ENCODE data around the gene BCAS2.

The BCAS2 gene

DNA sequence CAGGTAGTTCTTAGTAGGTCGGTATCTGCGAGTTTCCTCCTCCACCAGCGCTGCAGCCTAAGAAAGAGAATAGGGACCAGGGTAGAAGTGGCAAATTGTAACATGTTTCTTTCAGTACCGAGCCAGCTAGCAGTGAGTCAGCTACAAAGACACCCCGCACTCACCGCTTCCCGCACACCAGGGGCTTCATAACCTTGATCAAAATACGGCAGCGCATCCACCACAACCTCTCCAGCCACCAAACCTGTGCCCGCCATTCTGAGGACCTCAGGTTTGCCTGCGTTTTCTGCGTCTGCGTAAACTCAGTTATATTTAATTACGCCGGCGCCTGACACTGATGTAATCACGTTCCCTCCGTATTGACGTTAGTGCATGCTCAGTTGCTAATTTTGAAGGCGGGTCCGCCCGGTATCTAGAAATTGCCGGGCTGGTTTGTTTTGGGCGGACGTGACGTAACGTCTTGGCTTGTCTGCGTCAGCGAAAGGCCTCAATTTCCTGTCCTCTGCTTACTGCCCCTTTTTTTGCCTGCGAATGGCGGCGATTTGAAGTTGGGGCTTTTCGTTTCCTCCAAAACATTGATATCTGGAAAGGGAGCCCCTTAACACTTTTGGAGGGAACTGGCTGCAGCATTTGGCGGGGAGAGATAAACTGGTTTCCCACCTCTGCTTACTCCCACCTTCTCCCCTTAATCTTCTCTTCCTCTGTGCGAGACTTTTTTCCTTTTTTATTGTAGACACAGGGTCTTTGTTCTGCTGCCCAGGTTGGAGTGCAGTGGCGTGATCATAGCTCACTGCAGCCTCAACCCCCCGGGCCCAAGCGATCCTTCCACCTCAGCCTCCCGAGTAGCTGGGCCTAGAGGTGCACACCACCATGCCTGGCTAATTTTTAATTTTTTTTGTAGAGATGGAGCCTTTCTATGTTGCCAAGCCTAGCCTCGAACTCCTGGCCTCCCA is at the start of gene BCAS2:
BCAS2 (minus strand) TSS at position 281 of the 953 bp plus-strand sequence; CDS start at position 257, 24 bp downstream.
- H3K4me1 Mint-ChIP-seq: peaks cover 8% of the 10 kb centered on the region
- peak within 1 kb of the TSS; percentile 99 for H3K27ac Mint-ChIP-seq
- ATAC-seq (ENCODE audit: low read depth): peak; percentile 94
- H3K4me3 Mint-ChIP-seq: peak within 1 kb of the TSS; percentile 100
- H3K36me3 Mint-ChIP-seq: peaks cover 14% of the 10 kb centered on the region
- peak; percentile 83 to 92 for DNase-seq (ENCODE audit: low spot score in 2 of 2)
- H3K9me3 Mint-ChIP-seq: peaks cover 2% of the 10 kb centered on the region
- H3K27me3 Mint-ChIP-seq: peaks cover 2% of the 10 kb centered on the region

DNA sequence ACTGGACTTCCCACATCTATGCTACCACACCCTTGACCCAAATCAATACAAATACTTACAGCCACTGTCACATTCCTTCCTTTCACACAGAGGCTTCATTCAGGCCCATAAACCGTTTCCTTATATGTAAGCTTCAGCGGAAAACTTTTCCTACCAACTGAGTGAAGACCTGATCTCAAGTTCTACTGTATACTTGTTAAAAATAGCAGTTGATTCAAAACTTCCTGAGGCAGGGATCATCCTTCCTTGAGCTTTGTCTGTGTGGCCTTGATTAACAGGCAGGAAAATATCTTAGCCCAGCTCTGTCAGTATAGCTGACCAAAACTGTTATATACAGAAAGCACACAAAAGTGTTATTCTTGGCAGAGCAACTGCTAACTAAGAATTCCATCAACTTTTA is 45.7 kb upstream of the BCAS2 start:
- Mint-ChIP-seq H3K4me1 (no peaks in the 10 kb centered on the region), H3K4me3 (no peak overlapping the region), H3K27ac (no peak overlapping the region), H3K9me3 (peaks cover 3% of the 10 kb centered on the region), H3K36me3 (peaks cover 3% of the 10 kb centered on the region), H3K27me3 (peaks cover 6% of the 10 kb centered on the region)
- ATAC-seq (ENCODE audit: low read depth) (no peak), DNase-seq (ENCODE audit: low spot score in 2 of 2) (no peak)

GRCh38 chr1:114623364-114623763 is 41.9 kb upstream of the BCAS2 start:
- no peaks in the 10 kb centered on the region for H3K9me3 Mint-ChIP-seq
- no peak overlapping the region for H3K27ac Mint-ChIP-seq
- H3K27me3 Mint-ChIP-seq: peaks cover 3% of the 10 kb centered on the region
- ATAC-seq (ENCODE audit: low read depth) (no peak), DNase-seq (ENCODE audit: low spot score in 2 of 2) (no peak)
- H3K36me3 Mint-ChIP-seq: no peaks in the 10 kb centered on the region
- no peaks in the 10 kb centered on the region for H3K4me1 Mint-ChIP-seq
- H3K4me3 Mint-ChIP-seq: no peak overlapping the region

DNA sequence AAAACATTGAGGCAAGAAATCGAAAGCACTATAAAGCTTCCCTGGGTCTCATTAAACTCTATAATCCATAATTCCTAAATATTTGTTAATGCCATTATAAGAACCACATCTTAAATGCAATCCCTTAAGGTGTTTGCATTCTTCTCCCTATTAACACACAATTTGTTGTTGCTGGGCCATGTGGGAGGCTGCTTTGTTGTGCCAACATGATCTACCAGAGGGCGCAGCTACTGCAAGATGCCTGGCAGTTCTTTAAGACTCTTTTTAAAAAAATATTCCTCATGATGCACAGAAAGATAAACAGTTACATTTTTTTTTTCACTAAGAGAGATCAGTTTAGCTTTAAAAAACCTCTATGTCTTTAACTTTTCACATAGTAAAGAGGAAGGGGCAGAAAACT is 39.0 kb upstream of the BCAS2 start:
- no peak for DNase-seq (ENCODE audit: low spot score in 2 of 2)
- H3K4me3 Mint-ChIP-seq: no peak overlapping the region
- H3K9me3 Mint-ChIP-seq: no peaks in the 10 kb centered on the region
- no peaks in the 10 kb centered on the region for H3K4me1 Mint-ChIP-seq
- H3K27ac Mint-ChIP-seq: no peak overlapping the region
- no peak for ATAC-seq (ENCODE audit: low read depth)
- no peaks in the 10 kb centered on the region for H3K36me3 Mint-ChIP-seq
- H3K27me3 Mint-ChIP-seq: peaks cover 3% of the 10 kb centered on the region

GRCh38 chr1:114618606-114619005 is 37.2 kb upstream of the BCAS2 start:
- Mint-ChIP-seq H3K36me3 (no peaks in the 10 kb centered on the region), H3K27ac (no peak overlapping the region), H3K9me3 (no peaks in the 10 kb centered on the region), H3K4me3 (no peak overlapping the region), H3K27me3 (peaks cover 3% of the 10 kb centered on the region), H3K4me1 (no peaks in the 10 kb centered on the region)
- ATAC-seq (ENCODE audit: low read depth) (no peak), DNase-seq (ENCODE audit: low spot score in 2 of 2) (no peak)

- Mint-ChIP-seq H3K27me3 (no peaks in the 10 kb centered on the region), H3K9me3 (no peaks in the 10 kb centered on the region), H3K4me1 (no peaks in the 10 kb centered on the region), H3K27ac (no peak overlapping the region), H3K4me3 (no peak overlapping the region), H3K36me3 (no peaks in the 10 kb centered on the region)
- DNase-seq (ENCODE audit: low spot score in 2 of 2) (no peak), ATAC-seq (ENCODE audit: low read depth) (no peak)
Observed at GRCh38 chr1:114610546-114611245, 29.3 kb upstream of the BCAS2 start.

DNA sequence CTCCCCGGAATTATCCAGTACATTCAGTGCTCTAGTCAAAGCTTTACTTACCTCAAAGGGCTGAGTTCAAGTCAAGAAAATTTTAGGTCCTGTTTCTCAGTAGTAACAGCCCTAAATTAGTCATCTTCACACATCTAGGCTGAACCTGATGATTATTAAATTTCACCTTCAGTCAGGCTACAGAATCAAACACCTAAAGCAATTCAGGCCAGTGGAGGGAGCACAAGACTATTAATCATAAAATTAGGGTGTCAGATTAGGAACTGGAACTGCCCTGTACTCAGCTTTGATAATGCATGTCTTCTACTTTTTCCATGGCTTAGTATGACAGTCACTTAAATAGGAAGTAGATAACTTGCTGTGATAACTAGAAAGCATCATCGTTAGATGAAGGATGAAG is 28.4 kb upstream of the BCAS2 start:
- DNase-seq (ENCODE audit: low spot score in 2 of 2) (no peak), ATAC-seq (ENCODE audit: low read depth) (no peak)
- H3K27ac Mint-ChIP-seq: no peak overlapping the region
- no peaks in the 10 kb centered on the region for H3K4me1 Mint-ChIP-seq
- no peaks in the 10 kb centered on the region for H3K36me3 Mint-ChIP-seq
- no peaks in the 10 kb centered on the region for H3K9me3 Mint-ChIP-seq
- no peaks in the 10 kb centered on the region for H3K27me3 Mint-ChIP-seq
- no peak overlapping the region for H3K4me3 Mint-ChIP-seq

DNA sequence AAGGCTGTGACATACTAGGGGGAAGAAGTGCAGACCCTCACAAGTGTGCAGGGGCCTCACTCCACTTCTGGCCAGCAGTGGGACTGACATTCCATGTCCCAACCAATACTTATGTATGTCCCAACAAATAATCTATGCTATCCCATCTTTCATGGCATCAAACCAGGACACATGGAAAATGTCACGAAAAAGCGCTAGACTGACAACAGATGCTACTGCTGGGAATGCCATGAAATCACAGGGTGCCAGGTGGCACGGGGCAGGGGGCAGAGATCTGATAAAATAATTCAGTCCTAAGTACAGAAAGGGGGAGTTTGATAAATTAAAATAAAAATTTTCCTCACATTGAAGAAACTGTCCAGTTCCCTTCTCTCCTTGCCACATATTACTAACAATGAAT is 27.6 kb upstream of the BCAS2 start:
- DNase-seq (ENCODE audit: low spot score in 2 of 2) (no peak), ATAC-seq (ENCODE audit: low read depth) (no peak)
- H3K4me1 Mint-ChIP-seq: no peaks in the 10 kb centered on the region
- H3K36me3 Mint-ChIP-seq: no peaks in the 10 kb centered on the region
- no peak overlapping the region for H3K27ac Mint-ChIP-seq
- no peak overlapping the region for H3K4me3 Mint-ChIP-seq
- no peaks in the 10 kb centered on the region for H3K9me3 Mint-ChIP-seq
- H3K27me3 Mint-ChIP-seq: no peaks in the 10 kb centered on the region

DNA sequence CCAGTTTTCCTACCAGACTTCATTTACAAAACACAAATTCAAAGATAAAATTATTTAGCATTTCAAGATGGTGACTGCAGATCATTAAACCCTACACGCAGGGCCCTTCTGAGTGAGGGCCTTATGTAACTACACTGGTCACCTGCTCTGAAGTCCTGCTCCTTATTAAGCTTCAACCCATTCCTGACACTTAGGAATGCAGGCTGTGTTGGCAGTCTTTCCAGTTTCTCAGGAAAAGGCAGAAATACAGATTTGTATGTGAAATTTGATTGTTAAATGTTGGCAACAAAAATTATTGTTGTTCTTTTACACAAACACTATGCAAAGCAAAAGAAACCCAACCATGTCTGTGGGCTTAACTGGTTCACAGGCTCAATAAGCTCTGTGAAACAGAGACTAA is 25.8 kb upstream of the BCAS2 start:
- ATAC-seq (ENCODE audit: low read depth): no peak
- Mint-ChIP-seq H3K27me3 (no peaks in the 10 kb centered on the region), H3K27ac (no peak overlapping the region), H3K4me3 (no peak overlapping the region), H3K9me3 (no peaks in the 10 kb centered on the region), H3K36me3 (no peaks in the 10 kb centered on the region), H3K4me1 (no peaks in the 10 kb centered on the region)
- no peak for DNase-seq (ENCODE audit: low spot score in 2 of 2)

GRCh38 chr1:114597949-114598348 is 16.5 kb upstream of the BCAS2 start:
- H3K36me3 Mint-ChIP-seq: peaks cover 3% of the 10 kb centered on the region
- H3K4me1 Mint-ChIP-seq: no peaks in the 10 kb centered on the region
- no peak overlapping the region for H3K4me3 Mint-ChIP-seq
- no peak for DNase-seq (ENCODE audit: low spot score in 2 of 2)
- no peak for ATAC-seq (ENCODE audit: low read depth)
- H3K27ac Mint-ChIP-seq: no peak overlapping the region
- peaks cover 5% of the 10 kb centered on the region for H3K27me3 Mint-ChIP-seq
- H3K9me3 Mint-ChIP-seq: no peaks in the 10 kb centered on the region

DNA sequence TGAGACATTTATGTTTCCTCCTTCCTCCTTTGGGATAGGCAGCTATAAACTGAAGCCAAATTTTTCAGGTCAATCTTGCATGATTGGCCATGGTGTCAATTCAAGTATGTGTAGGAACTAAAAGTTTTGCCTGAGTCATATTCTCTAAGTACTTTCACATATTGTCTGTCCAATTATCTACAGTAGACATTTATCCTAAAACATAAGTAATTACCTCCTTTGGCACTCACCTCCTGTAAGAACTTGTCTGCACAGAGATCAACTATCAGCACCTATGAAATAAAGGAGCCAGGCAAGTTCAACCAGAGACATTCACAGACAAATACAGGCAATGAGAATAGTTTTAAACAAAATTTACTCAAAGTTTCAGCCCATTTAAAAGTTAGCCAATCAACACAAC is 14.2 kb upstream of the BCAS2 start:
- peaks cover 8% of the 10 kb centered on the region for H3K27me3 Mint-ChIP-seq
- ATAC-seq (ENCODE audit: low read depth): no peak

DNA sequence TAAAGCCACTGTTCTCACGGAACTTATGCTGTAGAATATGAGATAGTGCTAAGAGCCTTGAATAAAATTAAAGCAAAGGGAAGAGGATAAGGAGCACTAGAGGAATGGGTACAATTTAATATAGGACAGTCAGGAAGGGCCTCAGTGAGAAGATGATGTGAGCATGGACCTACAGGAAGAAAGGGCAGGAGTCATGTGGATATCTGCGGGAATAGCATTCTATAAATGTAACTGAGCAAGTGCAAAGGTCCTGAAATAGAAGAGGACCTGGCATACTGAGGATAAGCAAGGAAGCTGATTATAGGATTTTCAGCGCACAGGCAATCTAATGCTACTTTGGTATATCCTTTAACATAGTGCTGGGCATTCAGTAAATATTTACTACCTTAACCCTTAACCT is 12.6 kb upstream of the BCAS2 start:
- Mint-ChIP-seq H3K27me3 (peaks cover 9% of the 10 kb centered on the region), H3K27ac (no peak overlapping the region), H3K36me3 (peaks cover 5% of the 10 kb centered on the region), H3K4me1 (no peaks in the 10 kb centered on the region), H3K4me3 (no peak overlapping the region), H3K9me3 (no peaks in the 10 kb centered on the region)
- no peak for DNase-seq (ENCODE audit: low spot score in 2 of 2)
- no peak for ATAC-seq (ENCODE audit: low read depth)

More for the DNA sequence above, 14.2 kb upstream of the BCAS2 start:
- H3K27ac Mint-ChIP-seq: no peak overlapping the region
- no peaks in the 10 kb centered on the region for H3K9me3 Mint-ChIP-seq
- H3K4me3 Mint-ChIP-seq: no peak overlapping the region
- peaks cover 5% of the 10 kb centered on the region for H3K36me3 Mint-ChIP-seq
- no peak for DNase-seq (ENCODE audit: low spot score in 2 of 2)
- H3K4me1 Mint-ChIP-seq: no peaks in the 10 kb centered on the region

GRCh38 chr1:114589122-114589521 is 7.7 kb upstream of the BCAS2 start:
- no peaks in the 10 kb centered on the region for H3K4me1 Mint-ChIP-seq
- DNase-seq (ENCODE audit: low spot score in 2 of 2) (no peak), ATAC-seq (ENCODE audit: low read depth) (no peak)
- H3K36me3 Mint-ChIP-seq: peaks cover 7% of the 10 kb centered on the region
- H3K27ac Mint-ChIP-seq: no peak overlapping the region
- peaks cover 14% of the 10 kb centered on the region for H3K27me3 Mint-ChIP-seq
- no peak overlapping the region for H3K4me3 Mint-ChIP-seq
- H3K9me3 Mint-ChIP-seq: no peaks in the 10 kb centered on the region

GRCh38 chr1:114588196-114588689 is 6.8 kb upstream of the BCAS2 start:
- peaks cover 15% of the 10 kb centered on the region for H3K27me3 Mint-ChIP-seq
- H3K27ac Mint-ChIP-seq: no peak overlapping the region
- no peaks in the 10 kb centered on the region for H3K4me1 Mint-ChIP-seq
- peaks cover 9% of the 10 kb centered on the region for H3K36me3 Mint-ChIP-seq
- ATAC-seq (ENCODE audit: low read depth): no peak
- no peak overlapping the region for H3K4me3 Mint-ChIP-seq
- H3K9me3 Mint-ChIP-seq: peaks cover 2% of the 10 kb centered on the region
- DNase-seq (ENCODE audit: low spot score in 2 of 2): no peak

All from memory B cell (primary cell).